Karpas-422 (cell line): ENCODE data around the gene PPM1J. TPM values are rescaled to one million over a fixed set of nuclear protein-coding genes. Genes with fewer than 3 reads are reported as not detected.

Source experiments
- DNase-seq: peaks from one replicate; pipeline ENCODE4 v3.0.0-alpha.2; 2015
- H2AFZ ChIP-seq: fragments of 200-600 bp; sonication (generic); 2 replicates; pipeline ENCODE4 v1.6.1; 2014; ENCODE audit warnings: antibody characterized with exemption, low read length, mixed read lengths
- H3K27ac ChIP-seq: fragments of 200-600 bp; sonication (generic); 2 replicates; pipeline ENCODE4 v1.5.1; 2014; ENCODE audit warnings: mild to moderate bottlenecking, low read length, moderate library complexity
- H3K27me3 ChIP-seq: fragments of 200-600 bp; sonication (generic); 2 replicates; pipeline ENCODE4 v1.6.1; 2014; ENCODE audit warnings: low read length, mixed read lengths
- H3K36me3 ChIP-seq: fragments of 200-600 bp; sonication (generic); 2 replicates; pipeline ENCODE4 v1.6.1; 2014; ENCODE audit warnings: low read length, mixed read lengths; ENCODE audit not compliant: insufficient read depth
- H3K4me1 ChIP-seq: fragments of 200-600 bp; sonication (generic); 2 replicates; pipeline ENCODE4 v1.6.1; 2014; ENCODE audit warnings: mild to moderate bottlenecking, low read length, mixed read lengths
- H3K4me2 ChIP-seq: fragments of 200-600 bp; sonication (generic); 2 replicates; pipeline ENCODE4 v1.6.1; 2014; ENCODE audit warnings: low read length, low read depth, mild to moderate bottlenecking; ENCODE audit not compliant: poor library complexity, severe bottlenecking
- H3K4me3 ChIP-seq: fragments of 200-600 bp; sonication (generic); 2 replicates; pipeline ENCODE4 v1.5.1; 2014; ENCODE audit warnings: mild to moderate bottlenecking, antibody characterized with exemption, low read length, mixed read lengths
- H3K79me2 ChIP-seq: fragments of 200-600 bp; sonication (generic); 2 replicates; pipeline ENCODE4 v1.6.1; 2014; ENCODE audit warnings: mild to moderate bottlenecking, low read length, mixed read lengths
- H3K9ac ChIP-seq: fragments of 200-600 bp; sonication (generic); 2 replicates; pipeline ENCODE4 v1.6.0; 2014; ENCODE audit warnings: low read length
- H3K9me2 ChIP-seq: fragments of 200-600 bp; sonication (generic), shearing (Covaris generic); replicated peaks from 2 replicates; pipeline ENCODE4 v1.6.0; 2014; ENCODE audit warnings: mild to moderate bottlenecking, low read length, moderate library complexity; ENCODE audit not compliant: insufficient read depth
- H3K9me3 ChIP-seq: fragments of 300-700, 200-600 bp; sonication (generic); 2 replicates; pipeline ENCODE4 v1.6.1; 2014; ENCODE audit warnings: low read length, mixed read lengths
- H4K20me1 ChIP-seq: fragments of 200-600 bp; sonication (generic); 2 replicates; pipeline ENCODE4 v1.6.1; 2014; ENCODE audit warnings: mild to moderate bottlenecking, antibody characterized with exemption, low read length, low read depth; ENCODE audit not compliant: insufficient read depth
- total RNA-seq: library from RNA; depleted of rRNA; stranded (reverse); fragments of >200 nt; shearing (Covaris generic); gene quantifications from 2 replicates; pipeline ENCODE4 v1.2.3, GENCODE V29; 2014; ENCODE audit warnings: low replicate concordance

The PPM1J gene
- total RNA-seq, 1 experiment from 2014 or later = not detected

DNA sequence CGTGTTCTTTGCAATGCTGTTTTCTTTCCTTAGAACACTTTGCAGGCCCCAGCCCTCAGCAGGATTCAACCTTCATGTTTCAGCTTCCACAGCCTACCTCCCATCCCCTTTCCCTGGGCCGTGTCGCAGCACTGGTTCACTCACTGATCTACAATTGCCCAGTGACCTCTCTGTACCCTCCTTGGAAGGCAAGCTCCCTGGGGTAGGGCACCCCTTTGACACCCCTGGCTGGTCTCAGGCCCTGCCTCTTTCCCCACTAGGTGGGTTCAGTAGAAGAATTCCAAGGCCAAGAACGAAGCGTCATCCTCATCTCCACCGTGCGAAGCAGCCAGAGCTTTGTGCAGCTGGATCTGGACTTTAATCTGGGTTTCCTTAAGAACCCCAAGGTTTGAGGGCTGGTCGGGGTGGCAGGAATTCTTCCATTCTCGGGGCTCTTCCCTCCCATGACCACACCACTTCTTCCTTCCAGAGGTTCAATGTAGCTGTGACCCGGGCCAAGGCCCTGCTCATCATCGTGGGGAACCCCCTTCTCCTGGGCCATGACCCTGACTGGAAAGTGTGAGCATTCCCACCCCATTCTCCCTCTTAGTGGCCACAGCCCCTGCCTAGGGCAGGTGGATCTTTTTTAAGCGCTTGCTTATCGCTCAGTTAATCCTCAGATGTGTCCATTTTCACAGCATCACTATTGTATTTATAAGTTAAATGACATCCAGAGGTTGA lies 15.5 kb downstream of the PPM1J start:
- Histone ChIP-seq H3K79me2 (no peaks in the 10 kb centered on the region), H3K4me1 (peaks cover 17% of the 10 kb centered on the region), H3K9ac (no peak overlapping the region), H3K9me2 (no peaks in the 10 kb centered on the region), H3K4me3 (no peak overlapping the region), H3K4me2 (no peak overlapping the region), H2AFZ (no peak overlapping the region), H3K36me3 (no peaks in the 10 kb centered on the region; the same call in 1 of the 2 replicates), H3K9me3 (no peaks in the 10 kb centered on the region), H4K20me1 (0 out of 2 replicates have a peak, but pooled peaks cover 7% of the 10 kb centered on the region), H3K27me3 (no peaks in the 10 kb centered on the region), H3K27ac (no peak overlapping the region)
- no peak for DNase-seq

DNA sequence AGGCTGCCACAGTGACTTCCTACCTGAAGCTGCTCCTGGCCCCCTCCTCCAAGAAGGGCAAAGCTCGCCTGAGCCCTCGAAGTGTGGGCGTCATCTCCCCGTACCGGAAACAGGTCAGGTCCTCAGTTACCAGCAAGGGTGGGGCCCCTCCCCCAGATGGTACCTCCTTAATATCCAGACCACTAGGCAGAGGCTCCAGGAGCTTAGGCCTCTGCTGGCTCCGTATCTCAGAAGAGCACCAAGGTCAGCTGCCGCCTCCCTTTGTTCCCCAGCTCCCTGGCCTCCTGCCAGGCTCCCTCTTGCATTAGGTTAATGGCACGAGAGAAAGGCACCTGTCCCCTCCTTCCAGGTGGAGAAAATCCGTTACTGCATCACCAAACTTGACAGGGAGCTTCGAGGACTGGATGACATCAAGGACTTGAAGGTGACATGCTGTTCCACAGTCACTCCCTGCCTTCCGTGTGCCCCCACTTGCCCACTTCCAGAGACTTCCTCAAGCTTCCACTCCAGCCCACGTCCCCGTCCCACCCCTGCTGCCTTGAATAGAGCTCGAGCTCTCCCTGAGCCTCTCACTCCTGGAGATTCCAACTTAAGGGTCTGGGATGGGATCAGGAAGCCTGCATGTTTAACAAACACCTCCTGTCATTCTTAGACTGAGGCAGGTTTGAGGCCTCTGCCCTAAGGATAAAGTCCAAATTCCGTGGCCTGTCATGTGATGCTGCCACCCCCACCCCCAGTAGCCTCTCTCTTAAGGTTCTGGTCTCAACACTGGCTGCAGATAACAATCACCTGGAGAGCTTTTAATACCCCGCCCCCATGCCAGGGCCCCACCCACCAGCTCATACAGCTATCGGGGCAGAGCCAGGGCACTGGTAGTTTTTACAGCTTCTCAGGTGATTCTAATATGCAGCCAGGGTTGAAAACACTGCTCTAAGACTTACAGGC lies 16.5 kb downstream of the PPM1J start:
- H3K9ac ChIP-seq = no peak overlapping the region
- H4K20me1 ChIP-seq = 0 out of 2 replicates have a peak, but pooled peaks cover 3% of the 10 kb centered on the region
- H3K4me3 ChIP-seq = no peak overlapping the region
- no peaks in the 10 kb centered on the region for H3K27me3 ChIP-seq
- H3K36me3 ChIP-seq = no peaks in the 10 kb centered on the region; the same call in 1 of the 2 replicates
- H3K27ac ChIP-seq = no peak overlapping the region
- H2AFZ ChIP-seq = no peak overlapping the region
- no peak for DNase-seq
- H3K9me2 ChIP-seq = no peaks in the 10 kb centered on the region
- H3K4me1 ChIP-seq = peaks cover 11% of the 10 kb centered on the region
- no peak overlapping the region for H3K4me2 ChIP-seq
- no peaks in the 10 kb centered on the region for H3K9me3 ChIP-seq
- no peaks in the 10 kb centered on the region for H3K79me2 ChIP-seq

DNA sequence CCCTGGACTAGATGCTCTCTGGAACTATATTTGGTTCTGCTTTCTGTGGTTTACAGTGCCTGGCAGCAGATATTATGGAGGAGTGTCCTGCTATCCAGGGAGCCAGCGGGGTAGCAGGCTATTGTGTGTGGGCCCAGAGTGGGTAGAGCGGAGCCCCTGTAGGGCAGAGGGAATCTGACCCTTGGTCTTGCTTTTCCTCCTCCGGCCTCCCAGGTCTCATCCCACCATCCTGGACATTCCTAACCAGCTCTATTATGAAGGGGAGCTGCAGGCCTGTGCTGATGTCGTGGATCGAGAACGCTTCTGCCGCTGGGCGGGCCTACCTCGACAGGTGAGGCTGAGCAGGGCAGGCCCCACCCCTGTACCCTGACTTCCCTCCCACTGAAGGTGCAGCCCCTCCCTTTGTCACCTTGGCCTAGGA lies 17.3 kb downstream of the PPM1J start:
- Histone ChIP-seq H3K36me3 (no peaks in the 10 kb centered on the region; the same call in 1 of the 2 replicates), H4K20me1 (0 out of 2 replicates have a peak, but pooled peaks cover 3% of the 10 kb centered on the region), H2AFZ (no peak overlapping the region), H3K27ac (no peak overlapping the region), H3K4me3 (no peak overlapping the region), H3K4me1 (peaks cover 11% of the 10 kb centered on the region), H3K9me2 (no peaks in the 10 kb centered on the region), H3K9me3 (no peaks in the 10 kb centered on the region), H3K27me3 (no peaks in the 10 kb centered on the region), H3K4me2 (no peak overlapping the region), H3K9ac (no peak overlapping the region), H3K79me2 (no peaks in the 10 kb centered on the region)
- DNase-seq = no peak

DNA sequence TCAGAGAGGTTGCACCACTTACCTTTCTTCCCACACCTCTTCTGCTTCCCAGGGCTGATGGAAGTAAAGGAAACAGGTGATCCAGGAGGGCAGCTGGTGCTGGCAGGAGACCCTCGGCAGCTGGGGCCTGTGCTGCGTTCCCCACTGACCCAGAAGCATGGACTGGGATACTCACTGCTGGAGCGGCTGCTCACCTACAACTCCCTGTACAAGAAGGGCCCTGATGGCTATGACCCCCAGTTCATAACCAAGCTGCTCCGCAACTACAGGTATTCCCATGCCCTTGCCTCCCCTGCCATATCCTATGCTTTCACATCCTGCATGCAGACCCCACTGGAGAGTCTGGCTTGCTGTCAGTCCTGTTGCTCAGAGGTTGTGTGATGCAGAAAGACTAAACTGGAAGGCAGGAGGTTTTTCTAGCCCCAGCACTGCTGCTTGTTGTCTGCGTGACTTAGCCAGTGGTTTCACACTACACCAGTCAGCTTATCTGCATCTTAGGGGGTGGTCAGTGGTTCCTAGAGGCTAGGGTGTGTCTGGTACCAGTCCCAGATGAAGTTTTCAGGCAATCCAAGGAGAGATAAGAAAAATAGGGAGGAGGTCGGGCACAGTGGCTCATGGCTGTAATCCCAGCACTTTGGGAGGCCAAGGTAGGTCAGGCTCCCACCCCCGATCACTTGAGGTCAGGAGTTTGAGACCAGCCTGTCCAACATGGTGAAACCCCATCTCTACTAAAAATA lies 18.4 kb downstream of the PPM1J start:
- no peaks in the 10 kb centered on the region for H4K20me1 ChIP-seq
- H3K4me2 ChIP-seq = no peak overlapping the region
- no peaks in the 10 kb centered on the region for H3K79me2 ChIP-seq
- no peaks in the 10 kb centered on the region; the same call in 1 of the 2 replicates for H3K36me3 ChIP-seq
- DNase-seq = no peak
- H3K27ac ChIP-seq = no peak overlapping the region
- H3K4me3 ChIP-seq = no peak overlapping the region
- H3K9me2 ChIP-seq = no peaks in the 10 kb centered on the region
- H3K9me3 ChIP-seq = no peaks in the 10 kb centered on the region
- H2AFZ ChIP-seq = no peak overlapping the region
- H3K9ac ChIP-seq = no peak overlapping the region
- peaks cover 17% of the 10 kb centered on the region for H3K4me1 ChIP-seq
- H3K27me3 ChIP-seq = no peaks in the 10 kb centered on the region

DNA sequence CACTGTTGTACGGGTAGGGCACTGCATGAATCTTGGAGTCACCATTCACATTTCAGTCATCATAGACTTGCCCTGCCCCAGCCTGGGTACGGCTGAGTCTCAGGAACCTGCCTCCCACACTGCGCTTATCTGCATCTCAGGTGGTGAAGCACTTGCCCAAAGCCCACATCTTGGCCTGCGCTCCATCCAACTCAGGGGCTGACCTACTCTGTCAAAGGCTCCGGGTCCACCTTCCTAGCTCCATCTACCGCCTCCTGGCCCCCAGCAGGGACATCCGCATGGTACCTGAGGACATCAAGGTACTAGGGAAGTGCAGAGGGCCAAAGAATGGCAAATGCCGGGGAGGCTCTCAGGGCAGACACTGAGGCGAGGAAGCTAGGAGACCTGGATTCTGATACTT lies 19.9 kb downstream of the PPM1J start:
- no peak overlapping the region for H3K27ac ChIP-seq
- no peaks in the 10 kb centered on the region for H3K9me2 ChIP-seq
- H3K9me3 ChIP-seq = no peaks in the 10 kb centered on the region
- H3K27me3 ChIP-seq = no peaks in the 10 kb centered on the region
- no peak overlapping the region for H3K4me2 ChIP-seq
- no peak overlapping the region for H3K4me3 ChIP-seq
- peaks cover 8% of the 10 kb centered on the region for H3K4me1 ChIP-seq
- H3K36me3 ChIP-seq = no peaks in the 10 kb centered on the region; the same call in 1 of the 2 replicates
- no peak for DNase-seq
- H3K79me2 ChIP-seq = no peaks in the 10 kb centered on the region
- H4K20me1 ChIP-seq = no peaks in the 10 kb centered on the region
- no peak overlapping the region for H2AFZ ChIP-seq
- no peak overlapping the region for H3K9ac ChIP-seq

DNA sequence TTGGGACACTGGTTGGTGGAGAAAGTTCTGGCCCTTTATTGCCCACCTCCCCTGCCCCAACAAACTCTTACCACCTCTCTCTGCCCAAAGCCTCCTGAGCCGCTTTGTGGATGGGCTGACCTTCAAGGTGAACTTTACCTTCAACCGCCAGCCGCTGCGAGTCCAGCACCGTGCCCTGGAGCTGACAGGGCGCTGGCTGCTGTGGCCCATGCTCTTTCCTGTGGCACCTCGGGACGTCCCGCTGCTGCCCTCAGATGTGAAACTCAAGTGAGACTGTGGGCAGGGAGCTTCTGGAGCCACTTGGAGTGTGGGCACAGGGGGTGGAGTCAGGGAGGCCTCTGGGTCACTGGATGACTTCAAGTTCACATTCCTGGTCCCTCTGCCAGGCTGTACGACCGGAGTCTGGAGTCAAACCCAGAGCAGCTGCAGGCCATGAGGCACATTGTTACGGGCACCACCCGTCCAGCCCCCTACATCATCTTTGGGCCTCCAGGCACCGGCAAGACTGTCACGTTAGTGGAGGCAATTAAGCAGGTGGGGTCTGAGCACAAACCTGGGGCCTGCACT lies 20.7 kb downstream of the PPM1J start:
- no peak overlapping the region for H3K9ac ChIP-seq
- H3K9me3 ChIP-seq = no peaks in the 10 kb centered on the region
- H3K4me1 ChIP-seq = peaks cover 6% of the 10 kb centered on the region
- no peak overlapping the region for H3K4me3 ChIP-seq
- H3K36me3 ChIP-seq = no peaks in the 10 kb centered on the region; the same call in 1 of the 2 replicates
- no peaks in the 10 kb centered on the region for H3K27me3 ChIP-seq
- no peaks in the 10 kb centered on the region for H3K79me2 ChIP-seq
- no peaks in the 10 kb centered on the region for H3K9me2 ChIP-seq
- DNase-seq = no peak
- H3K27ac ChIP-seq = no peak overlapping the region
- H2AFZ ChIP-seq = no peak overlapping the region
- no peaks in the 10 kb centered on the region for H4K20me1 ChIP-seq
- H3K4me2 ChIP-seq = no peak overlapping the region

DNA sequence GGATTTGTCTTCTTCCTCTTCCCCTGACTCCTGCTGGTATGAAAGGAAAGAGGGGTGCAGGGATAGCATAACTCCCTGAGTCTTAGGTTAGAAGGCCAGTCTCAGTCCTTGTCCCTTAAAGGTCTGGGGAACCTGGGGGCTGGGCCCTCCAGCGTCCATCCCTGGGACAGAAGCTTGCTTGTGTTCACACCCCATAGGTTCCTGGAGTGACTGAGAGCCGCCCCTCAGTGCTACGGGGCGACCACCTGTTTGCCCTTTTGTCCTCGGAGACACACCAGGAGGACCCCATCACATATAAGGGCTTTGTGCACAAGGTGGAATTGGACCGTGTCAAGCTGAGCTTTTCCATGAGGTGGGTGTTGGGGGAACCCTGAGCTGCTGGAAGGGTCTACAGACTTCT lies 21.3 kb downstream of the PPM1J start:
- no peak overlapping the region for H2AFZ ChIP-seq
- H3K36me3 ChIP-seq = no peaks in the 10 kb centered on the region; the same call in 1 of the 2 replicates
- no peaks in the 10 kb centered on the region for H3K79me2 ChIP-seq
- no peaks in the 10 kb centered on the region for H3K9me3 ChIP-seq
- H3K4me1 ChIP-seq = peaks cover 6% of the 10 kb centered on the region
- no peak overlapping the region for H3K4me2 ChIP-seq
- H3K27me3 ChIP-seq = no peaks in the 10 kb centered on the region
- H3K27ac ChIP-seq = no peak overlapping the region
- no peak overlapping the region for H3K4me3 ChIP-seq
- no peaks in the 10 kb centered on the region for H3K9me2 ChIP-seq
- no peak overlapping the region for H3K9ac ChIP-seq
- no peak for DNase-seq
- no peaks in the 10 kb centered on the region for H4K20me1 ChIP-seq
